Activated CD4-positive, alpha-beta T cell treated with anti-CD3 and anti-CD28 coated beads, Interleukin-2, amount 50 U/mL, for 4 hours (primary cell): ENCODE measurements around the gene PIAS3.

Experiments
- DNase-seq, 2 experiments: peaks; one replicate each; pipeline ENCODE4 v3.0.0-alpha.2; 2020

Gene PIAS3

GRCh38 chr1:145858901-145859490 lies at the start of gene PIAS3:
TSS of gene PIAS3 (minus strand) at chr1:145859081. CDS start at chr1:145858990, 91 bp downstream.
- DNase-seq = peak; percentile 67 to 72

- DNase-seq = no peak
These were observed 49.8 kb upstream of the PIAS3 start for GRCh38 chr1:145908653-145909052.

- no peak for DNase-seq
These were observed 48.3 kb upstream of the PIAS3 start for GRCh38 chr1:145906954-145907753.

GRCh38 chr1:145901312-145902021 lies 42.6 kb upstream of the PIAS3 start:
- no peak for DNase-seq

- DNase-seq = no peak
These were observed 39.9 kb upstream of the PIAS3 start for GRCh38 chr1:145898756-145899155.

GRCh38 chr1:145897969-145898368 lies 39.1 kb upstream of the PIAS3 start:
- no peak for DNase-seq

- DNase-seq = no peak
These were observed 36.6 kb upstream of the PIAS3 start for GRCh38 chr1:145895471-145895870.

- DNase-seq = no peak
These were observed 34.6 kb upstream of the PIAS3 start for GRCh38 chr1:145893306-145894055.

- DNase-seq = no peak
These were observed 33.7 kb upstream of the PIAS3 start for GRCh38 chr1:145892486-145893087.

- peak; percentile 40 to 56 for DNase-seq
These were observed 33.0 kb upstream of the PIAS3 start for GRCh38 chr1:145891587-145892485.

- no peak for DNase-seq
These were observed 32.3 kb upstream of the PIAS3 start for GRCh38 chr1:145891143-145891542.

GRCh38 chr1:145889722-145890121 lies 30.8 kb upstream of the PIAS3 start:
- no peak for DNase-seq

GRCh38 chr1:145887631-145888030 lies 28.8 kb upstream of the PIAS3 start:
- no peak for DNase-seq

GRCh38 chr1:145886816-145887215 lies 27.9 kb upstream of the PIAS3 start:
- no peak for DNase-seq

- no peak for DNase-seq
These were observed 27.5 kb upstream of the PIAS3 start for GRCh38 chr1:145886390-145886789.

GRCh38 chr1:145885738-145886287 lies 26.9 kb upstream of the PIAS3 start, which contains the start of gene ANKRD35:
TSS of gene ANKRD35 (minus strand) at chr1:145885866. CDS start at chr1:145885758, 108 bp downstream.
- DNase-seq = peak; percentile 82 to 86

- no peak for DNase-seq
These were observed 25.8 kb upstream of the PIAS3 start for GRCh38 chr1:145884675-145885074.

GRCh38 chr1:145879775-145880174 lies 20.9 kb upstream of the PIAS3 start:
- DNase-seq = no peak

- DNase-seq = no peak
These were observed 19.8 kb upstream of the PIAS3 start for GRCh38 chr1:145878724-145879123.

GRCh38 chr1:145877923-145878486 lies 19.1 kb upstream of the PIAS3 start:
- no peak for DNase-seq

GRCh38 chr1:145874646-145875045 lies 15.8 kb upstream of the PIAS3 start:
- DNase-seq = no peak
